Esophagus (tissue), 2 donors: ENCODE data around the gene LGALS4. TPM values are rescaled to one million over a fixed set of nuclear protein-coding genes. Genes with fewer than 3 reads are reported as not detected.

Experiments used
- H3K27ac ChIP-seq, 2 donors: one replicate each; pipeline ENCODE4 v1.5.1; 2013; ENCODE audit warnings: low read depth in 2 of 2, mild to moderate bottlenecking in 2 of 2, inconsistent platforms in 1 of 2, low read length in 1 of 2, moderate library complexity in 1 of 2
- H3K27me3 ChIP-seq, 2 donors: one replicate each; pipeline ENCODE4 v1.6.1; 2013; ENCODE audit warnings: low read length in 2 of 2, control low read depth in 1 of 2, mild to moderate bottlenecking in 1 of 2; ENCODE audit not compliant: insufficient read depth in 2 of 2, control insufficient read depth in 1 of 2
- H3K36me3 ChIP-seq, 2 donors: one replicate each; pipeline ENCODE4 v1.6.1; 2013; ENCODE audit warnings: low read length in 1 of 2; ENCODE audit not compliant: control insufficient read depth in 2 of 2, insufficient read depth in 2 of 2
- H3K4me1 ChIP-seq, 2 donors: one replicate each; pipeline ENCODE4 v1.6.1; 2013; ENCODE audit warnings: low read length in 1 of 2; ENCODE audit not compliant: control insufficient read depth in 2 of 2, insufficient read depth in 2 of 2
- H3K4me3 ChIP-seq, 2 donors: one replicate each; pipeline ENCODE4 v1.5.1; 2013; ENCODE audit warnings: low read length in 2 of 2, mild to moderate bottlenecking in 2 of 2, low read depth in 1 of 2, moderate library complexity in 1 of 2
- H3K9me3 ChIP-seq, 2 donors: one replicate each; pipeline ENCODE4 v1.6.1; 2013; ENCODE audit warnings: mild to moderate bottlenecking in 2 of 2, low read depth in 1 of 2, low read length in 1 of 2, moderate library complexity in 1 of 2; ENCODE audit not compliant: control insufficient read depth in 2 of 2, insufficient read depth in 1 of 2
- WGBS, 2 donors: extraction: QIAGEN DNeasy Blood & Tissue Kit; methylation state at CpG; one replicate each; pipeline ENCODE4 v1.1.7; 2013; 5-methylcytosine and 5-hydroxymethylcytosine counted together
- polyA plus RNA-seq, 2 donors: library from polyadenylated mRNA; stranded (reverse); fragments of 200-250 nt; gene quantifications; one replicate each; pipeline ENCODE4 v1.2.3, GENCODE V29; 2013
- donor health status: healthy with polysubstance abuse.
- donor health status: Bipolar disorder and iron deficiency.

Gene LGALS4
- polyA plus RNA-seq, 2 donors: 0.66 to 2.3 TPM

DNA sequence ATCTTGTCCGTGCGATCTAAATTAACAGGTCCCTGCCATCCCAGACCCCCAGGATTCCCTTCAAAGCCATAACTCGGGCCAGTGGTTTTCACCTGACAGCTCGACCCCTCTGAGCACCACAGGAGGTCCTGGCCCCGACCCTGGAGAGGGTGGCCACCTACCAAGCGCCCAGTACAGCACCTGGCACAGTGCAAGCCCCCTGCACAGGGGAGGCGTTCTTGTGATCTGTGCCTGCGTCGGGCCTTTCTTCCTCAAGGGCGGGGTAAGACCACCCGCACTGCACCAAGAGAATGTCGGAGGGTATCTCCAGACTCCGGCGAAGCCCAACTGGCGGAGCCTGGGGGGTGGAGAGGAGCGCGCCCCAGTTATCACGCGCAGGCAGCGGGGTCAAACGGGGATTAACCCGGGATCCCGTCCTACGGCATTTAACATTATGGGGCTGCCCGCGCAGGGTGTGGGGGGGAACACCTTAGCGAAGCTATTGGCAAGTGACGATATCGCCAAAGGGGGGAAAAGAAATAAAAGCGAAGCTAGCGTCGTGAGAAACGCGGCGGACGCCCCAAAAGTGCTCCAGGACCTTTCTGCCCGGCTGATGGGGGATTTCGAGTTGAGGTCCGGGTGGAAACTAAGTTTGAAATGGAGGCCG, 38.4 kb upstream of the LGALS4 start:
- peaks cover 2 to 9% of the 10 kb centered on the region in 2 donors for H3K36me3 ChIP-seq
- peaks cover 3 to 7% of the 10 kb centered on the region in 2 donors for H3K4me1 ChIP-seq
- H3K27me3 ChIP-seq: no peaks in the 10 kb centered on the region
- no peaks in the 10 kb centered on the region for H3K9me3 ChIP-seq
- WGBS, 2 donors: 1% methylated on average over 40 of the region's 40 CpGs
- peak overlapping the region; percentile 100 for H3K27ac ChIP-seq
- peak overlapping the region; percentile 71 to 72 for H3K4me3 ChIP-seq

DNA sequence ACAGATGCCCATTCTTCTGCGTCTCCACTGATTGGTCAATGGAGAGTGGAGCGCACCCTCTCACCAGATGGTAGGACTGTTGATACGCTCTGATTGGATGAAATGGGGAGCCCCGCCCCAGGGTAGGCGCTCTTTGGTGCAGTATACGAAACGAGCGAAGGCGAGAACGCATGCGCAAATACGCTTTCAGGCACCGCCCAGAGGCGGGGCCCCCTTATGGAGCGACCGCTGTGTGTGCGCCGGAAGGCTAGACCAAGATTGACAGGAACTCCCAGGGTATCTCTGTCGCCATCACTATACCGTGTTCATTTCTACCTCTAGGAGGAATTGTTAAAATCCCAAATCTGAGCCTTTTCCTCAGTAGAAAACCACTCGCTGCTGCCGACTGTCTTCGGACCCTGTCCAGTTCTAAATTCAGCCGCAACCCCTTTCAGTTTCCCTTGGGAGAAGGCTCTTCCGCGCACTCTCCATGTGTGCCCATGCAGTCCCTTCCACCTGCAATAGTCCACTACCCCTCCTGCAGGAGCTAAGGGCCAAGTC, 37.8 kb upstream of the LGALS4 start:
- Histone ChIP-seq H3K9me3 (no peaks in the 10 kb centered on the region), H3K27ac (peak overlapping the region; percentile 100), H3K27me3 (no peaks in the 10 kb centered on the region), H3K4me3 (peak overlapping the region; percentile 71 to 72), H3K36me3 (peaks cover 8 to 15% of the 10 kb centered on the region in 2 donors), H3K4me1 (peaks cover 3 to 7% of the 10 kb centered on the region in 2 donors)
- 0 to 1% methylated on average over 26 of the region's 26 CpGs for WGBS, 2 donors

DNA sequence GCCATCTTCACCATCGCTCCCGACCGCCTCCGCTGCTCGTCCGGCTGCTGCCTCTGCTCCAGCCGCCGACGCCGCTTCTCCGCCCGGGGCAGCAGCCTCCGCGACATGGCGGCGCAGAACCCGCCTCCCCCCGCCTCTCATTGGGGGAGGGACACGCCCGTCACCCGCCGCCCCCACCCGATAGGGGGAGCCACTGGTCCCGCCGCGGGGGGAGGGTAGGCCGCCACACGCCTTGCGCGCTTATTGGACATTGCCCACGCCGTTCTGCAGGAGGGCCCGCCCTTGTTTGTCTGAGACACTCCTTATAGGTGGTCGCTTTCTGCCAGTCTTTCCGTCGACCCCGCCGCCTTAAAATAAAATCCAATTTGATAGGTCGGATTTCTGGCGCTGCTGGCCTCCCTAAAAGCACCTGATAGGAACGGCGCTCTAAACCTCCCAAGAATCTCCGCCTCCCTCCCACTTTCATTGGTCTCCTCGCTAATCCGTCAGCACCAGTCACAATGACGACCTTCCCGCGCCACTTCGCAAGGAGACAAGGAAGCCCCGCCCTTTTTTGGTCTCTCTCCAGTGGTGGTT, 37.2 kb upstream of the LGALS4 start, which contains the start of gene HNRNPL:
Gene HNRNPL, minus strand, starts transcription at position 127 of the 576 bp plus-strand sequence. Its CDS starts 20 bp downstream, at position 107.
- peaks cover 11 to 20% of the 10 kb centered on the region in 2 donors for H3K36me3 ChIP-seq
- H3K27me3 ChIP-seq: no peaks in the 10 kb centered on the region
- no peaks in the 10 kb centered on the region for H3K9me3 ChIP-seq
- H3K4me3 ChIP-seq: peak within 1 kb of the TSS; percentile 95
- peak within 1 kb of the TSS; percentile 100 for H3K27ac ChIP-seq
- 0% methylated on average over 45 to 50 of the region's 50 CpGs for WGBS, 2 donors
- H3K4me1 ChIP-seq: peaks cover 3 to 7% of the 10 kb centered on the region in 2 donors

DNA sequence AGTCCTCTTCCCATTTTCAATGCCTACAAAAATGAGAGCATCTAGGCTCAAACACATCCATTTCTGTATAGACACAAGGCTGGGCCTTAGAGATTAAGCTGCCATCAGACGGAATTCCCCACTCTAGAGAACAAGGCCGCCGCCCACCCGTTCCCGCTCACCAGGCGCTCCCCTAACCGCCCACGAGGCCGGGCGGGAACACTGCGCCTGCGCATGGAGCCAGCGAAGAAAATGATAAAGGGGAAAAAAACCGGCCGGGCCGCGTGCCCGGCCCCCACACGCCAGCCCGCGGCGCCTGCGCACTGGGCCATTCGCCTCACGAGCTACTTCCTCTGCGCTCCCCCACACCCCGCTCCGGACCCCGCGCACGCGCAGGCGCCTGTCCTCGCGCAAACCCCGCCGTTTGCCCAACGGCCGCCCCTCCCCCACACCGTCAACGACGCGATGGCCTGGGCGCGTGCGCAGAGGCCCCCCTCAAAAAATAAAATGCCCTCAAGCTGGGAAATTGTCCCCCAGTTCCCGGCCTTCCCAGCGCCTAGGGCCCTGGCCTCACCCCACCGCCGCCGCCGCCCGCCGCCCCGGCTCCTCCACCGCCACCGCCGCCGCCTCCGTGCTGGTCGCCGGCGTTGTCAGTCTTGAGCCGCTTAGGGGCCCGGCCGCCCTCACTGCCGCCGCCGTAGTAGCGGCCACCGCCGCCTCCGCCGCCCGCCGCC, 36.6 kb upstream of the LGALS4 start:
- H3K27ac ChIP-seq: peak overlapping the region; percentile 100

DNA sequence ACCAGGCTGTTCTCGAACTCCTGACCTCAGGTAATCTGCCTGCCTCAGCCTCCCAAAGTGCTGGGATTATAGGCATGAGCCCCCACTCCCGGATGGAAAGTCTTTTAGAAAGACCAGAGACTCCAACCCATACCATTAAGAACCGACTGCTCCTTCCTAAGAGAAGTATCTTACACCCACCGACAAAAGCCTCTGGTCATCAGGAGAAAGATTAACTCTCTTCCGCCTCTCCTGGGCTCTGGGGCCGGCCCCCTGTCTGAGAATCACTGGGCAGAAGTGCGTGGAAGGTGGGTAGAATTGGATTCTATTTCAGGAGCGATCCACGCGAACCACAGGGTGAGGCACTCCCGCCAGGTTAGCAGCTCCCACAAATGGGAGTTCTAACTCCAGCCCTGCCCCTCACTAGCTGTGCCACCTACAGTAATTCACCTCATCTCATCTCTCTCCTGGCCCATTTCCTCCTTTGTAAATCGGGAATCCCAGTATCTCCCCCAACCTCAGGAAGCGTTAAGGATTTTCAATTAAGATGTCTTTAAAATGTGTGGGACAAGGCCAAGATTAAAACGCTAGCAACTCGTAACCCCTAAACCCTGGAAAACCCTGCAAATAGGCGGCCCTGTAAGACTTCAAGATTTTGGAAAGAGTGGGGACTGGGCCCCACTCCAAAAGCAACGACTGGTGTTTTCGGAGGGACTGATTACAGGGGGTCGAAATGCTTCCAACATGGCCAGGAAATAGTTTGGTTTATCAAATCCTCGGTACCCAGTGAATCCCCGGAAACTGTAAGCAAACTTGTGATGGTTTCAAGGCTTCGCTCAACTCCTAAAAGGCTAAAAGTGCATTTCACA, 35.8 kb upstream of the LGALS4 start:
- no peaks in the 10 kb centered on the region for H3K27me3 ChIP-seq
- peak overlapping the region; percentile 95 for H3K4me3 ChIP-seq
- 11 to 14% methylated on average over 22 of the region's 22 CpGs for WGBS, 2 donors
- H3K27ac ChIP-seq: peak overlapping the region; percentile 100
- H3K9me3 ChIP-seq: no peaks in the 10 kb centered on the region
- peaks cover 3 to 7% of the 10 kb centered on the region in 2 donors for H3K4me1 ChIP-seq
- peaks cover 11 to 33% of the 10 kb centered on the region in 2 donors for H3K36me3 ChIP-seq

More for the DNA sequence above, 36.6 kb upstream of the LGALS4 start:
- Histone ChIP-seq H3K4me3 (peak overlapping the region; percentile 95), H3K36me3 (peaks cover 11 to 25% of the 10 kb centered on the region in 2 donors), H3K4me1 (peaks cover 3 to 7% of the 10 kb centered on the region in 2 donors), H3K9me3 (no peaks in the 10 kb centered on the region), H3K27me3 (no peaks in the 10 kb centered on the region)
- WGBS, 2 donors: 0 to 1% methylated on average over 62 to 76 of the region's 76 CpGs

DNA sequence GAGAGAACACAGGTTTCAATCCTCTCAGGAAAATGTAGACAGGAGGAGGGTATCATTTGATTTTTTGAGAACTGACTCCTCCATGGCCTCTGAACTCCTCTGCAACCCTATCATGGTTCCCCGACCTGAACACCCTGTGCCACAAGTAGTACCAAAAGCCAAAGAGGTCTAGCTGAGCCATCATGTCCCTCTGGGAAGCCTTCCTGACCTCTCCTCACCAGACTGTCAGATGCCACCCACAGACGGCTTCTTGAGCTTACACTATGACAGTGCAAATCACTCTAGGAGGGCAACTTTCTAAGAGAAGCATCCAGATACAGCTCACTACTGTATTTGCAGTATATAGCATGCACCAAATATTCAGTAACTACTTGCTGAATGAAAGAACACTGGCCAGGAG, 33.4 kb upstream of the LGALS4 start:
- Histone ChIP-seq H3K9me3 (no peaks in the 10 kb centered on the region), H3K27ac (no peak overlapping the region), H3K36me3 (peaks cover 24 to 52% of the 10 kb centered on the region in 2 donors), H3K27me3 (no peaks in the 10 kb centered on the region), H3K4me3 (no peak overlapping the region), H3K4me1 (peaks cover 3 to 4% of the 10 kb centered on the region in 2 donors)
- 54 to 63% methylated on average over 2 of the region's 2 CpGs for WGBS, 2 donors

DNA sequence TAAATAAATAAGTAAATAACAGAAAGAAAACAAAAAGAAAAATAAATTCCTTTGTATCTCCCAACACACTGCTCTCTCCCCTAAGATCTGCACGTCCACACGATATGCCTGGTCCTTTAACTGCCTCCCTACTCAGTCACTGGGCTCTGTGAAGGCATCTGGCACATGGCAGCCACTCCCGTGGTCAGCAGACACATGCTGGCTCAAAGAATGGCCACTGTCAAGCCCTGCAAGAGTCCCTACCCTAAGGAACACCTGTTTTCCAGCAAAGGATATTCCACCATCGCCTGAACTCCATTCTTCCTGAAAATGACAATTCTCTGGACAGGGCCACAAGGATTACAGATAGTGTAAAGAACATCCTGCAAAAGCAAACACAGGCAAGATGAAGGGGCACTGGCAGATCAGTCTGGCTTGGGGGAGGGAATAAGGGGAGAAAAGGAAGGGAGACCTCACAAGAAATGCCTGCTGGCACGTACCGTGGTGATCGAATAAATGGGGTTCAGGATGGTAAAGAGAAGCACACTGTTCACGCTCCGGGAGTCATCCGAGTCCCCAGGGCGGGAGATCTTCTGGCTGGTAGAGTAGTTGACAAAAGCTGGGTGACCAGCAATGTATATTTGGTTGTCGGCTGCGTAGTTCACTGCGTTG, 32.8 kb upstream of the LGALS4 start:
- H3K4me1 ChIP-seq: peaks cover 3 to 4% of the 10 kb centered on the region in 2 donors
- H3K4me3 ChIP-seq: no peak overlapping the region
- no peaks in the 10 kb centered on the region for H3K27me3 ChIP-seq
- 90 to 91% methylated on average over 14 of the region's 14 CpGs for WGBS, 2 donors
- peaks cover 25 to 57% of the 10 kb centered on the region in 2 donors for H3K36me3 ChIP-seq
- peak overlapping the region in 1 of 2 donors; percentile 30 for H3K27ac ChIP-seq
- H3K9me3 ChIP-seq: no peaks in the 10 kb centered on the region

DNA sequence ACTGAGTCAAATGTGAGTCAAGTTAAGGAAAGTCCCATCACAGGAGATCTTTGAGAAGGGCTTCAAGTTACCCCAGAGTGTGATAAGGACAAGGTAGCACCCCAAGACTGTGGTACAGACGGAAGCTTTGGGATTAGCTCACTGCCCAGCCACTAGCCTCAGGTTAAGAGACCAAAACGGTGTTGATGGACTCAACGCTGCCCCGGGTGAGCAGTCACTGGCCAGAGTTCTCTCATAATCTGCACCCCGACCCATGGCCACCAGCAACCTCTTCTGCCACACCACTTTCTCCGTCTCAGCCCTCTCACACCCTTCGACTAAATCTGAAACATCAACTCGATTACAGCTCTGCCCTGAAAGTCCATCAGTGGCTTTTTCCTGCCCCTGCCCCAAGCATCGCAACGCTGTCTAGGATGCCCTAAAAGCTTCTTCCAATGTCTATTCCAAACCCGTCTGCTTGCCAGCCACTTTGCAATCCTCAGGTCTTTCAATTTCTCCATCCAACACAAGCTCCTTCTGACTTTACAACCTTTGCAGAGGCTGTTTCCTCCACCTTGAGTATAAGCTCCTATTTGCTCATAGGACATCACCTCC, 31.4 kb upstream of the LGALS4 start:
- H3K4me1 ChIP-seq: peaks cover 3 to 4% of the 10 kb centered on the region in 2 donors
- H3K9me3 ChIP-seq: no peaks in the 10 kb centered on the region
- no peak overlapping the region for H3K27ac ChIP-seq
- H3K4me3 ChIP-seq: no peak overlapping the region
- no peaks in the 10 kb centered on the region for H3K27me3 ChIP-seq
- 85 to 86% methylated on average over 11 of the region's 11 CpGs for WGBS, 2 donors
- H3K36me3 ChIP-seq: peaks cover 29 to 67% of the 10 kb centered on the region in 2 donors
